KBM-7 (cell line): ENCODE measurements around the gene SCP2.
A peak's percentile ranks its signal among the peaks of the same experiment; 100 is the strongest.

ENCODE experiments used
- DNase-seq: peaks from one replicate; pipeline ENCODE4 v3.0.0-alpha.2; 2015
- in situ Hi-C: fragments of 300-500 bp; cut with MboI; formaldehyde crosslinking; loops from 2 replicates; pipeline ENCODE4 v1.14.3; 2020; ENCODE audit warnings: low sequenced_read_pairs, low pct_unique_long_range_greater_than_20kb, mixed read lengths

SCP2 gene

DNA sequence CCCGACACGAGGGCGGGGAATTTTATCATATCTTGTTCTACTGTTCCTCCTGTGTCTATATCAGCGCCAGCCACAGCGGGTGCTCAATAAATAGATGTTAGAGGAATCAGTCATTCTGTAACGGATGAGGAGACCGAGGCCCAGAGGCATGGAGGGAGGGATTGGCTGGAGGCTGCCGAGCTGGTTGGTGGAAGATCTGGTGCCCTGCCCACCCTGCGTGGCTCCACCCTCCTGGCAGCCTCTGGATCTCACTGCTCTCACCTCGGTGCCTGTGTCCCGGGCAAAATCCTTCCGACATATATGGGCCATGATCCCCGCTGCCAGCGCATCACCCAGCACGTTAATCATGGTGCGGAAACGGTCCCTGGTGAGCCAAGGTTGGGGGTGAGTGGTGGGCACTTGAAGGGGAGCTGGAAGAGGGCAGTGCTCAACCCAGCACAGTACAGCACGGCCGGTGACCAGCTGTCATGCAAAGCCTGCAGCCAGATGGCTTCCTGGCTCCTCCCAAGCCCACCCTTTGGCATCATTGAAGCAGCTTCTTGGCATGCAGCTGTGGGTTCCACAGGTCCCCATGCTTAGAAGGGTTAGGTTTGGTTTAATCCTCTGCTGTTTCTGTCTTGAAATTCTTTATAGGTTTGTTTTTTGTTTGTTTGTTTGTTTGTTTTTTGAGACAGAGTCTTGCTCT, 161.7 kb downstream of the SCP2 start:
- DNase-seq: no peak
- in situ Hi-C loops: no loop called here

DNA sequence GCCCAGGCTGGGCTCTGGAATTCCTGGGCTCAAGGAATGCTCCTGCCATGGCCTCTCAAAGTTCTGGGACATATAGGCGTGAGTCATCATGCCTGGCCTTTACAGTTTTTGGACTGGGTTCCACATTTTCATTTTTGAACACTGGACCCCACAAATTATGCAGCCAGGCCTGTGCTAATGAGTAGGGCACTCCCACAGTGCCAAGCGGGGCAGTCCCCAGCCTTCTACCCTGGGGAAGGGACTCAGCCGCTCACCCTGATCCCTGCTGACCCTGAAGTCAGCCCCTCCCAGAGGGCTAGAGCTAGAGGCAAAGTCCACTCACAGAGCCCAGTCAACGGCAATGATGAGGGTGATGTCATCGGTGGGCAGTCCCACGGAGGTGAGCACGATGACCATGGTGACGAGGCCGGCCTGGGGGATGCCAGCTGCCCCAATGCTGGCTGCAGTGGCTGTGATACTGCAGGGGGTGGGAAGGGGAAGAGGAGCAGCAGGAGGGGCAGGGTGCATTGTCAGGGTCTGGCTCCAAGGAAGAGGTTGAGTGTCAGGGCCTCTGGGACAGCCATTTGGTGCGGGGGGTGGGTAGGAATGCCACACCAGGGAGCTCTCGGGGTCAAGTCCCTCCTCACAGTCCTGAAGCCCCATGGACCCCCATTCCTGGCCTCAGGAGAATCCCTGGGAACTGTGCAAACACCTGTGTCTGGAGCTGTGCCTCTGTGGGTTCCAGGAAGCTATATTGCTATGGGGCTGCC, 162.6 kb downstream of the SCP2 start:
- in situ Hi-C loops: no loop called here
- DNase-seq: no peak

DNA sequence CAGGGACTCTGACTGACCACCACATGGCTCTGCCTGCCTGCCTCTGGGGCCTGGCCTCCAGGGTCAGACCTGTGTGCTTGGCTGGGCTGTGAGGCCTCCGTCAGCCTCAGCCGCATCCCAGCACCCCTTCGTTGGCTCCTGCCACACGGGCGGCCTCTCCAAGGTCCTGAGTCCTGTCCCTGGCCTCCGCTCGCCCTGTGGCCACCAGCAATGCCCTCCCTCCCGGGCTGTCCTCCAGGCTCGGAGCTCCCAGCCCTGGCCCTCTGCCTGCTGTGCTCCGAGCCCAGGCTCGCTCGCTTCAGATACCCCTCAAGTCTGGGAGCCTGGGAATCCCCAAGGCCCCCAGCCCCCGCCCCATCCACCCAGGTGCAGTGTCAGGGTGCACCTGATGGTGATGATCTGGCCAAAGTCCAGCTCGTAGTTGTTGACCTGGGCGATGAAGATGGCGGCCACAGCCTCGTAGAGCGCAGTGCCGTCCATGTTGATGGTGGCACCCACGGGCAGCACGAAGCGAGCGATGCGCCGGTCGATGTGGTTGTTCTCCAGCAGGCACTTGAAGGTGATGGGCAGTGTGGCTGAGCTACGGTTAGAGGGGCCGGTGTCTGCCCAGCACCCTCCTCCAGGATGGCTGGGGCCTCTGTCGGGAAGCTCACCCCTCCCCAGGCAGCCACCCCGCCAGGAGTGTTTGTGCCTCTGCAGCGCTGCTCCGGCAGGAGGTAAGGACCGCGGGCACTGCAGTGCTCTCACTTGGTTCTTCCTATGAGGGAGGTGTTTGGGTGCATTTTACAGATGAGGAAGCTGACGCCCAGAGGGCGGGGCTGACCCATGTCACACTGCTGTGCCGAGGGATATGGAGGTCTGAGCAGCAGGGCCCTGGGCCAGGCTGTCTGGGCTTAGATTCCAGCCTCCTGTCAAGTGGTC, 163.4 kb downstream of the SCP2 start:
- peak; percentile 41 for DNase-seq
- in situ Hi-C loops: no loop called here

DNA sequence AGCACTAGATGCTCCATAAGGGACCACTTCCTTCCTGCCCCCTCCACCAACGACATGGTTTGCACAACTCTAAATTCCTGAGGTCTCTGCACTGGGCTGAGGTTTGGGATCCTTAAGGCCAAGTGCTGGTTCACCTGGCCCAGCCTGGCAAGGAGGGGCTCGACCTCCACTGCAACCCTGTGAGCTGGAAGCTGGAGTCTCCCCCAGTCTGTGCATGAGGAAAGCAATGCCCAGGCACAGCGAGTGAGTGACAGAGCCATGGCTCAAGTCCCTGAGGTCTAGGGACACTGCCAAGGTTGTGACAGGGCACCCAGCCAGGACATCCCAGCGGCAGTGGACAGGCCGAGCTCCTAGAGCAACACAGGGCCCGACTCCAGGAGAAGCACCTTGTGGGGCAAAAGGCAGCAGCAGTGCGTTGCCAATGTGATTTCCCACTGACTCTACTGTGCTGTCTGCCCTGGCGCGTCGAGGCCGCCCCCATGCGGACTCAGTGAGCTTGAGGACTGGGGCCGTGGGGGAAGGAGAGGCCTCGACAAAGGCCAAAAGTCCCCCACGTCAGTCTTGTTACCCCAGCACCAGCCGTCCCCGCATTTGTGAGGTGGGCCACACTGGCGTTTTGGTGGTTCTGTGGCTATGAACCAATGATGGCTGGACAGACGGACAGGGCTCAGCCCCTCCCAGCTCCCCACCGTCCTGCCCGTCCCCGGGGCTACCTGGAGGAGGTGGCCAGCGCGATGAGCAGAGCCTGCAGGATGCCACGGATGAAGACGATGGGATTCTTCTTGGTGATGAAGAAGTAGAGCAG, 165.0 kb downstream of the SCP2 start:
- in situ Hi-C loops: no loop called here
- DNase-seq: peak; percentile 39

DNA sequence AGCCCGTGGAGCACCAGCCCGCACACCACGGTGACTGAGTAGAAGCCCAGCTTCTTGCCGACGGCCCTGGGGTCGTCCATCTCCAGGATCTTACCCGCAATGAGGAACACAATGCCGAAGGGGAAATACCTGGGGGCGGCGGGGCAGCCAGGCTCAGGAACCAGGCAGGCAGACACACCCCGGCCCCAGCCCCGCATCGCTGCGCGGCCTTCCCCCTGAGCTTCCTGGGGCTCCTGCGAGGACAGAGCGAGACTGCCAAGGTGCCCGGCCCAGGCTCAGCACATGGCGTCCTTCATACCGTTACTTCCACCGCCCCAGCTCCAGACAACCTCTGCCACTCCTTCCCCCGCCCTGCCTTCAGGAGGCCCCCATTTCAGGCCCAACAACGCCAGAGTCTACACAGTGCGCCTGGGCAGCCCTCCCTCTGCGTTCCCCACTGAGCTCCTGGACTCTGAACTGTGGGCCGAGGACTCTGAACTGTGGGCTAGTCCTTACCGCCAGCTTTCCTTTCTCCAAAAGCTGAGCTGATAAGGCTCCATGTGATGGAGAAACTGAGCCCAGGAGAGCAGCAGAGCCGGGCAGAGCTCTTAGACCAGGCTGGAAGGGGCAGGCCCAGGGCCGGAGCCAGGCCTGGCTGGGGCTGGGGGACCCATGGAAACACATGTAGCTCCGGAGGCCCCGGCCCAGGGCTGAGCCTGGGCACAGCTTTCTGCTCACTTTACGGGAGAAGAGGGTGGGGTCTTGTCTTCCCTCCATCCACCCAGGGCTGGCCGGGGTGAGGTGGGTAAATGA, 165.8 kb downstream of the SCP2 start:
- in situ Hi-C loops: no loop called here
- no peak for DNase-seq

DNA sequence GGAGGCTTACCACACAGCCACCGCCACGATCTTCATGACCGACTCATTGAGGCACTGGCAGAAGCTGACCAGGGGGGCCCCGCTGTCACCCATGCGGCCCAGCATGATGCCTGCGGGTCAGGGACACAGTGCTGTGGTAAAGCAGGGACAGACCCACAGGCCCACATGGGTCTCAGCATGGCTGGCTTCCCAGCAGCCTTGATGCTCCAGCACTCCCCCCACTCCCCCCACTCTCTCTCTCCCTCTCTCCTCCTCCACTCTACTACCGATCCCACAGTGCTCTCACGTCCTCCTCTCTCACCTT, 166.3 kb downstream of the SCP2 start:
- in situ Hi-C loops: no loop called here
- DNase-seq: no peak

DNA sequence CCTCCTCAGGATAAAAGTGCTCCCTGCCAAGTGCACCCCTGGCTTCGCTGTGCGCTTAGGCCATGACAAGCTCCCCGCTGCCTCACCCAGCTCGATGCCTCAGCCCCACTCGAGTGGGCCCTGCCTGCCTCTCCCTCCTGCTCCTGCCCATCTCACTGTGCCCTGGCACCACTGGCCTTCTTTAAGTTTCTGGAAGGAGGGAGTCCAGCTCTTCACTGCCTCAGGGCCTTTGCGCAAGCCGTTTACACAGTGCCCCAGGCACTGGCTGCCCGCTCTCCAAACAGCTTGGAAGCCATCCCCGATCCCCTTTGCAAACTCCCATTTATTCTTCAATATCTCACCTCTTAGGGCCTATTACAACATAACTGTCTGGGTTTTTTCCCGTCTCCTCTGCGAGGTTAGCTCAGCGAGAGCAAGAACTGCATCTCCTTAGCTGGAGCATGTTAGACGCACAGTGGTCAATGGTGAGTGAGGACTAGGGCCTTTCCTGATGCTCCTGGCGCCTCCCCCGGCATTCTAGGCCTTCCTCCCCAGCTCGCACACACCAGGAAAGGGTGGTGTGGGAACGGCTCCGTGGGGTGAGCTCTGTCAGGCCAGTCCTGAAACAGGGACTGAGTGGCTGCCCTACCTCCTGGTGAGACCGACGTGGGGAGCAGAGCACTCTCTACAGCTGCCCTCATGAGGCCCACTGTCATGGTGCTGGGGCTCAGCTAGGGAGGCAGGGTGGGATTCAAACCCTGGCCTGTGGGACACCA, 166.9 kb downstream of the SCP2 start:
- no peak for DNase-seq
- in situ Hi-C loops: no loop called here

DNA sequence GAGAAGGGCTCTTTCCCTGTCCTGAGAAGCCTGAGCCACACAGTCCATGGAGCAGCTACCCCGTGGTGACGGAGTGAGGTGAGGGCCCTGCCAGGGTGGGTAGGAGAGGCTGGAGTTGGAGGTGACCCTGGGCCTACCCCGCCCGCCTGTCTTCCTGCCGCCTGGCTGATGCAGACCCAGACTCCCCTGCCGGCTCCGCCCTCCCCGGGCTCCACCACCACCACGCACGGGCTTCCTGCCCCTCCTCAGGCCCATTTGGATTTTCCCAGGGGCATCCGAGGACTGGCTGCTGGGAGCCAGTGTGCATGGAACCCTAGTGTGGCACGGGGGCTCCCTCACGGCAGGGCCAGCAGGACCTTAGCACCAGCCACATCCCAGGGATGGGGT, 167.4 kb downstream of the SCP2 start:
- DNase-seq: no peak
- in situ Hi-C loops: no loop called here
